ENCODE results near the gene BOD1L1.

Gene BOD1L1

DNA sequence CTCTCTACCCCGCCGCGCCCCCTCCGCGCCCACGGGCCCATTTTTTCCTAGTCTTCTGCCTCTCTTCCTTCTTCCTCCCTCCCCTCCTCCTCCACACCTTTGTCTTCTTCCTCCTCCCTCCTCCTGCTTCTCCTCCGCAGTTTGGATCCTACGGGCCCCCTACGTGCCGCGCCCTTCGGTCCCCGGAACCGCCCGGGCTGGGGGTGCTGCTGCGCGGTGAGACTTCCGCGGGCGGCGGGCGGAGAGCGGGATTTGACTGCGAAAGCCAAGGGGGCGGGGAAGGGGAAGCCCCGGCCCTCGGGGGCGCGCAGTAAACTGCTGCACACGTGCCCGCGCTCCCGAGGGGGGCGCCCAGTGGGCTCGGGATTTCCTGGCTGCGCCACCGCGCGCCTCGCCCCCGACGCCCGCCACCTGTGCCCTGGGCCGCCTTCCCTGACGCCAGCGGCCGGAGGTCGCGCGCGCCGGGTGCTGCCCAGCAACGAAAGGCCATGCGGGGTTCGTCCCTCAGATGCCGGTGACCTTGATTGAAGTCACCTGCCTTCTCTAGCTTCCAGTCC, 80.0 kb downstream of the BOD1L1 start:
- TF ChIP-seq SIN3A (IDR thresholded peaks at IDR 0.05; ENCODE audit: borderline replicate concordance, insufficient read depth, low read length) (no peak), TAF1 (IDR thresholded peaks at IDR 0.05; ENCODE audit: borderline replicate concordance, insufficient read depth, low read length) (no peak)

DNA sequence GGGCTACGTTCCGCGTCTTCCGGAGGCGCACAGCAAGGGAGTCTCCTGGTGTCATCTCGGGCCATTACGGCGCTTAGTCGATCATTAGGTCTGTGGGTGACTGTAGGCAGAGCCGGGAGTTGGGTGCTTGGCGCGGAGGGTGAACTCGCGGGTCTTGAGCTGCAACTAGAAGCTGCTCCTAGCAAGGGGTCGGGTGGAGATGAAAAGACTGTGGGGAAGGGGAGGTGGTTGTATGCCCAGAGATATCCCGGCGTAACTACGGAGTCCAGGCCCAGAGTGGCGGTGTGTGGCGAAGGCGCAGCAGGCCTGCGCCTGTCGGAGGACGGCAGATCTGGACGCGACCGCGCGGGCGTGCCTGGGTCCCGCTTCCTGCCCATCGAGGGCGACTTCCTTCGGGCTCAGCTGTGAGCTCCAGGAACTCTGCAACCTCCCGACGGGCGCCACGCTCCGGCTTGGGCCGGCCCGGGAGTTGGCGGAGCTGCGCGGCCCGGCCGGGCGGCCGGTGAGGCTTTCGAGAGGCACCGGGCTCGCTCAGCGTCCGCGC, 80.5 kb downstream of the BOD1L1 start:
- TF ChIP-seq POLR2AphosphoS5 (IDR thresholded peaks at IDR 0.05; ENCODE audit: low read depth, low read length) (no peak), FOXP2 (optimal IDR thresholded peaks at IDR 0.05; ENCODE audit: borderline replicate concordance, extremely low read depth, extremely low read length, insufficient read depth) (no peak), TAF1 (IDR thresholded peaks at IDR 0.05; ENCODE audit: borderline replicate concordance, insufficient read depth, low read length) (no peak)

DNA sequence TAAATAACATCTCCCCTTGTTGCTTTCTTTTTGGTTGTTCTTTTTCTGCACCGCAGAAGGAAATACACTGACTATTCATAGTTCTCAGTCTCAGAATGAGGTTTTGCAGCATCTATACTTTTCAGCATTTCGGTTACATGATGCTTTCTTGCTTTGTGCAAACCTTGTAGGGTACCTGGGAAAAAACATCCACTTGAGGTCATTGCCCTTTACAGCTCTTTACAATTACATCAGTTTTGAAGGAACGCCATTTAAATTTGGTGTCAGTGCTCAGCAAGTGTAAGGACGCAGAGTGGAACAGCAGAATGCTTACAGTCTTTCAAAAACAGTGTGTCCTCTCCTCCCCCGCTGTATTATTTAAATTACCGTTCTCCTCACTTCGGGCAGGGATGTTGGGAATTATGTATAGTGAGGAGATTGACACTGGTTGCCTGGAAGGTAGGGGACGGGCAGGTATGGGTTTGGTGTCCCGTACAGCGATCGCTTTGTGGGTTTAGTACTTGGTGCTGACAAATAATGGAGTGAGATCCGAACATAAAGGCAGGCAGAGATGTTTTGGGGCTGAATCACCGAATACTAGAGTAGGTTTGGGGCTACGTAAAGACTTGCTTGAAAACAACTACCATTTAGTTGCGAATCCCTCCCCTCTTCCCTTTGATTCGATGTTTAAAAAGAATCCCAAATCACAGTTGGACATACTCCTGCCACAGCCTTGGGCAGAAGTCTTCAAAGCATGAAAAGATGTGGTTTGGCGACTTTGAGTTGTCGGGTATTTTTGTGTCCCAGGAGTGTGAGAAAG, 81.2 kb downstream of the BOD1L1 start:
- TF ChIP-seq POLR2AphosphoS5 (IDR thresholded peaks at IDR 0.05; ENCODE audit: low read depth, low read length) (no peak), TAF1 (IDR thresholded peaks at IDR 0.05; ENCODE audit: borderline replicate concordance, insufficient read depth, low read length) (no peak), REST (IDR thresholded peaks at IDR 0.05; ENCODE audit: insufficient read depth in 1 of 2, low read depth in 2 of 2, low read length in 2 of 2) (no peak), FOXP2 (optimal IDR thresholded peaks at IDR 0.05; ENCODE audit: borderline replicate concordance, extremely low read depth, extremely low read length, insufficient read depth) (no peak), SIN3A (IDR thresholded peaks at IDR 0.05; ENCODE audit: borderline replicate concordance, insufficient read depth, low read length) (no peak)

DNA sequence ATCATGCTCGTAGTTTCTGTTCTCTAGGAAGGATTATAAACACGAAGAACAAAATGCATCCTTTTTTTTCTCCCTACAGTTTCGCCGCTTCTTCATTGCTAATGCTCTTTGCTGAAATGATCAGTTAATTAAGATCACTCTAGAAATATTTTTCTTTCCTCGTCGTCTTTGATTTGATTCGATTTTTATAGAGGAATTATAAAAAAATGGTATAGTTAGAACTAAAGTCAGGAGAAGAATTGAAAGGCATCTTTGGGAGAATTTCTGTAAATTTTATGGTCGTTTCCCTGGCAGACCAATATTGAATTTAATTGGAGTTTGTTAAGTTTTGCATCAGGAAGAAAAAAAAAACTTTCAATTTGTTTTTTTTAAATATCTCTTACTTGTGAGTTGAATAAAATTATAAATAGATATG, 82.1 kb downstream of the BOD1L1 start:
- TF ChIP-seq POLR2AphosphoS5 (IDR thresholded peaks at IDR 0.05; ENCODE audit: low read depth, low read length) (no peak), TAF1 (IDR thresholded peaks at IDR 0.05; ENCODE audit: borderline replicate concordance, insufficient read depth, low read length) (no peak), REST (IDR thresholded peaks at IDR 0.05; ENCODE audit: insufficient read depth in 1 of 2, low read depth in 2 of 2, low read length in 2 of 2) (no peak), SIN3A (IDR thresholded peaks at IDR 0.05; ENCODE audit: borderline replicate concordance, insufficient read depth, low read length) (no peak), FOXP2 (optimal IDR thresholded peaks at IDR 0.05; ENCODE audit: borderline replicate concordance, extremely low read depth, extremely low read length, insufficient read depth) (no peak)

GRCh38 chr4:13544606-13545393, 82.7 kb downstream of the BOD1L1 start:
- TF ChIP-seq TAF1 (IDR thresholded peaks at IDR 0.05; ENCODE audit: borderline replicate concordance, insufficient read depth, low read length) = no peak
- no peak for TF ChIP-seq SIN3A (IDR thresholded peaks at IDR 0.05; ENCODE audit: borderline replicate concordance, insufficient read depth, low read length)
- TF ChIP-seq FOXP2 (optimal IDR thresholded peaks at IDR 0.05; ENCODE audit: borderline replicate concordance, extremely low read depth, extremely low read length, insufficient read depth) = no peak
- TF ChIP-seq POLR2AphosphoS5 (IDR thresholded peaks at IDR 0.05; ENCODE audit: low read depth, low read length) = no peak
- TF ChIP-seq REST (IDR thresholded peaks at IDR 0.05; ENCODE audit: insufficient read depth in 1 of 2, low read depth in 2 of 2, low read length in 2 of 2) = no peak
